ENCODE data around the gene CCDC69.
"Not testable (repeated sequence)": the region's sequence is repeated elsewhere in the genome, so short reads cannot be mapped to it uniquely, and the experiment has no call there.

Gene CCDC69

GRCh38 chr5:151223447-151224264, at the start of gene CCDC69:
TSS of gene CCDC69 (minus strand) at chr5:151224092. CDS start at chr5:151223970, 122 bp downstream.
- peak; percentile 60 for DNase-seq

- DNase-seq, result no peak
These were observed 47.4 kb upstream of the CCDC69 start for GRCh38 chr5:151271336-151271735.

GRCh38 chr5:151270599-151270998, 46.7 kb upstream of the CCDC69 start:
- DNase-seq, result peak; percentile 32

GRCh38 chr5:151267491-151268260, 43.8 kb upstream of the CCDC69 start:
- DNase-seq, result no peak

- peak; percentile 27 for DNase-seq
These were observed 40.2 kb upstream of the CCDC69 start for GRCh38 chr5:151264113-151264512.

- DNase-seq, result no peak
These were observed 38.6 kb upstream of the CCDC69 start for GRCh38 chr5:151262532-151262931.

- DNase-seq, result no peak
These were observed 36.0 kb upstream of the CCDC69 start for GRCh38 chr5:151259931-151260330.

- no peak for DNase-seq
These were observed 34.9 kb upstream of the CCDC69 start for GRCh38 chr5:151258816-151259215.

GRCh38 chr5:151258201-151258611, 34.3 kb upstream of the CCDC69 start:
- no peak for DNase-seq

GRCh38 chr5:151257731-151258181, 33.9 kb upstream of the CCDC69 start:
- DNase-seq, result no peak

- no peak for DNase-seq
These were observed 31.9 kb upstream of the CCDC69 start for GRCh38 chr5:151255621-151256286.

- not testable (repeated sequence) for DNase-seq
These were observed 31.1 kb upstream of the CCDC69 start for GRCh38 chr5:151254990-151255389.

GRCh38 chr5:151254556-151254955, 30.7 kb upstream of the CCDC69 start:
- DNase-seq, result no peak

- no peak for DNase-seq
These were observed 29.7 kb upstream of the CCDC69 start for GRCh38 chr5:151253605-151253950.

GRCh38 chr5:151252762-151253604, 29.1 kb upstream of the CCDC69 start, which contains the start of gene GM2A:
TSS of gene GM2A (plus strand) at chr5:151253185. CDS start at chr5:151253217, 32 bp downstream.
- peak; percentile 99 for DNase-seq

- no peak for DNase-seq
These were observed 27.7 kb upstream of the CCDC69 start for GRCh38 chr5:151251621-151252020.

- DNase-seq, result no peak
These were observed 27.2 kb upstream of the CCDC69 start for GRCh38 chr5:151251001-151251551.

GRCh38 chr5:151250346-151251000, 26.6 kb upstream of the CCDC69 start:
- DNase-seq, result no peak

GRCh38 chr5:151249281-151249680, 25.4 kb upstream of the CCDC69 start:
- no peak for DNase-seq

- no peak for DNase-seq
These were observed 24.8 kb upstream of the CCDC69 start for GRCh38 chr5:151248651-151249050.

- DNase-seq, result no peak
These were observed 21.9 kb upstream of the CCDC69 start for GRCh38 chr5:151245680-151246219.
